Melanocyte of skin (primary cell): ENCODE results near the gene FYTTD1. TPM values are rescaled to one million over a fixed set of nuclear protein-coding genes. Genes with fewer than 3 reads are reported as not detected.

Source experiments
- total RNA-seq, 2 donors: library from RNA; depleted of rRNA; stranded (reverse); fragments of >200 nt; gene quantifications; 2 replicates each; pipeline ENCODE4 v1.2.3, GENCODE V29; 2012

Gene FYTTD1
- total RNA-seq: 10 to 100 TPM; 30.6 to 33.7 TPM

GRCh38 chr3:197749601-197750395 is at the start of gene FYTTD1:
Gene FYTTD1, plus strand, starts transcription at chr3:197749883. Its CDS starts 89 bp downstream, at chr3:197749972.

GRCh38 chr3:197736491-197737318 is 13.0 kb upstream of the FYTTD1 start, which contains the start of gene RUBCN:
Gene RUBCN, minus strand, starts transcription at chr3:197736904. Its CDS starts 185 bp downstream, at chr3:197736719.

GRCh38 chr3:197791113-197791891 is 41.6 kb downstream of the FYTTD1 start, which contains the start of gene LRCH3:
Gene LRCH3, plus strand, starts transcription at chr3:197791254. Its CDS starts 25 bp downstream, at chr3:197791279.

Other genes starting within 250 kb of the FYTTD1 start
- gene BDH1, start 193.9 kb upstream of the FYTTD1 start, total RNA-seq: 10 to 100 TPM; 22.3 to 24.8 TPM
- 10 to 100 TPM; 35.0 to 45.4 TPM for gene RUBCN, start 13.0 kb upstream of the FYTTD1 start, total RNA-seq
- 10 to 100 TPM; 61.9 to 75.0 TPM for gene LRCH3, start 41.4 kb downstream of the FYTTD1 start, total RNA-seq
- gene RPL35A, start 200.3 kb downstream of the FYTTD1 start, total RNA-seq: 100 to 1,000 TPM; 263 to 343 TPM
- 10 to 100 TPM in 1 of 2 donors, 1 to 10 TPM in 1; 7.3 to 11.7 TPM for gene LMLN, start 210.3 kb downstream of the FYTTD1 start, total RNA-seq